GM12891 (cell line): ENCODE results near the gene HTR3A.

ENCODE experiments used
- POLR2A ChIP-seq: IDR thresholded peaks from 2 replicates; pipeline ENCODE4 v1.6.1; 2011; ENCODE audit warnings: low read depth, low read length, control low read depth
- POLR2AphosphoS5 ChIP-seq: IDR thresholded peaks from 2 replicates; pipeline ENCODE4 v1.6.1; 2011; ENCODE audit warnings: low read depth, low read length, control low read depth

- TF ChIP-seq POLR2A (no peak), POLR2AphosphoS5 (no peak)
Measured at GRCh38 chr11:114019574-114019973, 44.7 kb downstream of the HTR3A start.
